ENCODE results near the gene PNMA6F. TPM values are rescaled to one million over a fixed set of nuclear protein-coding genes. Genes with fewer than 3 reads are reported as not detected.
A peak's percentile ranks its signal among the peaks of the same experiment; 100 is the strongest.

The PNMA6F gene
- total RNA-seq (1 to 10 TPM; 1.4 to 3.7 TPM), polyA plus RNA-seq (ENCODE audit: insufficient read length in 2 of 2) (1 to 10 TPM; 7.4 to 8.9 TPM)
- long read RNA-seq, donor 1, partial matches to known transcripts, result 0 of 1 reads
- long read RNA-seq, donor 1, other reads (novel, unspliced or antisense), result 0 of 1 reads
- long read RNA-seq, donor 2, result 0 reads
- long read RNA-seq, donor 3, result 0 reads
- long read RNA-seq, donor 4, result 0 reads

GRCh38 chrX:153321381-153322124 is at the start of gene PNMA6F:
TSS of gene PNMA6F (minus strand) at chrX:153321767. CDS start at chrX:153320674, 1,093 bp downstream.
- Histone ChIP-seq H3K9me3 (ENCODE audit: control insufficient read depth, insufficient read depth, low read length) (peaks cover 1% of the 10 kb centered on the region), H3K27me3 (ENCODE audit: control insufficient read depth, insufficient read depth, low read length) (no peaks in the 10 kb centered on the region), H3K27ac (ENCODE audit: low read depth, low read length) (no peak within 1 kb of the TSS), H3K4me3 (ENCODE audit: low read depth, low read length) (no peak within 1 kb of the TSS), H3K4me1 (ENCODE audit: control insufficient read depth, insufficient read depth, low read length) (peaks cover 5% of the 10 kb centered on the region), H3K36me3 (ENCODE audit: control insufficient read depth, insufficient read depth, low read length) (peaks cover 7% of the 10 kb centered on the region)
- WGBS (ENCODE audit: insufficient coverage), result 32% methylated on average over 32 of the region's 36 CpGs
- peak in 2 of 6 donors; percentile 11 to 75 for DNase-seq (ENCODE audit: low read depth in 4 of 6, low spot score in 6 of 6)

DNA sequence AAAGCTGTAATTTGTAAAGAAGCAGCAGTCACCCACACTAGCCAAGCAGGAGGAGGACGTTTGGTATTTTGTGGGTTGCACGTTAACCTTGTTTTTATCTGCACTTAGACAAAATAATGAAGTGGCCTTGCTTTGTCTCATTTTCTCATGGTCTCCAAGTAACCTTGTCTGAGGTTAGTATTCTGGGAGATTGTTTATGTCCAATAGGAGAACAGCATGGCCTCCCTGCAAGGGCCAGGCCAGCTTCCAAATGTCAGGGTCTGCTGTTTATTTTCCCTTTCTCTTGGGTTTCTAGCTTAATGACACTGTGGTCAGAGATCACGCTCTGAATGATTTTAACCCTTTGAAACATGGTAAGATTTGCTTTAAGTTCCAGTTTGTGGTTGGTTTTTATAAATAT is 49.7 kb upstream of the PNMA6F start:
- no CpG with 5 or more reads among the region's 3 CpGs for WGBS (ENCODE audit: insufficient coverage)

GRCh38 chrX:153370293-153371055 is 48.9 kb upstream of the PNMA6F start:
- no peak for DNase-seq (ENCODE audit: low read depth in 4 of 6, low spot score in 6 of 6)
- no peaks in the 10 kb centered on the region for H3K27me3 ChIP-seq (ENCODE audit: control insufficient read depth, insufficient read depth, low read length)
- H3K4me3 ChIP-seq (ENCODE audit: low read depth, low read length), result no peak overlapping the region
- WGBS (ENCODE audit: insufficient coverage), result 83% methylated on average over 2 of the region's 8 CpGs
- peaks cover 2% of the 10 kb centered on the region for H3K9me3 ChIP-seq (ENCODE audit: control insufficient read depth, insufficient read depth, low read length)
- peaks cover 4% of the 10 kb centered on the region for H3K4me1 ChIP-seq (ENCODE audit: control insufficient read depth, insufficient read depth, low read length)
- H3K27ac ChIP-seq (ENCODE audit: low read depth, low read length), result peak overlapping the region; percentile 40
- H3K36me3 ChIP-seq (ENCODE audit: control insufficient read depth, insufficient read depth, low read length), result no peaks in the 10 kb centered on the region

More for the DNA sequence above, 49.7 kb upstream of the PNMA6F start:
- Histone ChIP-seq H3K4me3 (ENCODE audit: low read depth, low read length) (no peak overlapping the region), H3K9me3 (ENCODE audit: control insufficient read depth, insufficient read depth, low read length) (peaks cover 2% of the 10 kb centered on the region), H3K36me3 (ENCODE audit: control insufficient read depth, insufficient read depth, low read length) (no peaks in the 10 kb centered on the region), H3K4me1 (ENCODE audit: control insufficient read depth, insufficient read depth, low read length) (peaks cover 8% of the 10 kb centered on the region), H3K27ac (ENCODE audit: low read depth, low read length) (peak overlapping the region; percentile 40), H3K27me3 (ENCODE audit: control insufficient read depth, insufficient read depth, low read length) (no peaks in the 10 kb centered on the region)
- peak in 1 of 6 donors; percentile 35 for DNase-seq (ENCODE audit: low read depth in 4 of 6, low spot score in 6 of 6)

DNA sequence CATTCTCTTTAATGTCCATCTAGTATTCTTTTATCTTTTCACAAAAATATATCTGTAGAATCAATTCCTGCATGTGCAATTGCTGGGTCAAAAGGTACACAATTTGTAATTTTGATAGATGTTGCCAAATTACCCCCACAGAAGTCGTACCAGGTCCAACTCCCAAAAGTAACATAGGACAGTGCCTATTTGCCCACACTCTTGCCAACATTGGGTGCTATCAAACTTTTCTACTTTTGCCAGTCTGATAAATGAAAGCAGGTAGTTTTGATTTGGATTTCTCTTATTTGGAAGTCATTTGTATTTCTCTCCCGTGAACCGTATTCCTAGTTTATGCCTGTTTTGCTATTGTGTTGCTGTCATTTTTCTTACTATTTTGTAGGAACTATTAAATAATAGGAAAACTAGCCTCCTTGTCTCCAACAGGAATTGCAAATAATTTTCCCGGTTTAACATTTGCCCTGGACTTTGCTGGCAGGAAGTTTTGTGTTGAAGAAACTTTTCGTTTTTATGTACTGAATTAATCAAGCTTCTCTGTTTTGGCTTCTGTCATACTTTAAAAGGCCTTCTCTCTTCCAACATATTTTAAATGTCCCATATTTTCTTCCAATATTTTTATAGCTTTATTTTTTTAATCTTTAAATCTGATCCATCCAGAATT is 45.4 kb upstream of the PNMA6F start:
- no peak for DNase-seq (ENCODE audit: low read depth in 4 of 6, low spot score in 6 of 6)
- WGBS (ENCODE audit: insufficient coverage), result no CpG with 5 or more reads among the region's 5 CpGs
- no peaks in the 10 kb centered on the region for H3K27me3 ChIP-seq (ENCODE audit: control insufficient read depth, insufficient read depth, low read length)

GRCh38 chrX:153366119-153366518 is 44.6 kb upstream of the PNMA6F start:
- no peaks in the 10 kb centered on the region for H3K4me1 ChIP-seq (ENCODE audit: control insufficient read depth, insufficient read depth, low read length)
- no peaks in the 10 kb centered on the region for H3K36me3 ChIP-seq (ENCODE audit: control insufficient read depth, insufficient read depth, low read length)
- H3K27ac ChIP-seq (ENCODE audit: low read depth, low read length), result no peak overlapping the region
- no peaks in the 10 kb centered on the region for H3K27me3 ChIP-seq (ENCODE audit: control insufficient read depth, insufficient read depth, low read length)
- H3K4me3 ChIP-seq (ENCODE audit: low read depth, low read length), result no peak overlapping the region
- DNase-seq (ENCODE audit: low read depth in 4 of 6, low spot score in 6 of 6), result no peak
- 73% methylated on average over 3 of the region's 3 CpGs for WGBS (ENCODE audit: insufficient coverage)
- H3K9me3 ChIP-seq (ENCODE audit: control insufficient read depth, insufficient read depth, low read length), result peaks cover 2% of the 10 kb centered on the region

More for the DNA sequence above, 45.4 kb upstream of the PNMA6F start:
- no peaks in the 10 kb centered on the region for H3K4me1 ChIP-seq (ENCODE audit: control insufficient read depth, insufficient read depth, low read length)
- no peaks in the 10 kb centered on the region for H3K36me3 ChIP-seq (ENCODE audit: control insufficient read depth, insufficient read depth, low read length)
- peaks cover 2% of the 10 kb centered on the region for H3K9me3 ChIP-seq (ENCODE audit: control insufficient read depth, insufficient read depth, low read length)
- H3K27ac ChIP-seq (ENCODE audit: low read depth, low read length), result no peak overlapping the region
- H3K4me3 ChIP-seq (ENCODE audit: low read depth, low read length), result no peak overlapping the region

GRCh38 chrX:153365670-153366069 is 44.1 kb upstream of the PNMA6F start:
- Histone ChIP-seq H3K9me3 (ENCODE audit: control insufficient read depth, insufficient read depth, low read length) (peaks cover 2% of the 10 kb centered on the region), H3K27me3 (ENCODE audit: control insufficient read depth, insufficient read depth, low read length) (no peaks in the 10 kb centered on the region), H3K27ac (ENCODE audit: low read depth, low read length) (no peak overlapping the region)

GRCh38 chrX:153361781-153362397 is 40.3 kb upstream of the PNMA6F start:
- Histone ChIP-seq H3K4me3 (ENCODE audit: low read depth, low read length) (no peak overlapping the region), H3K27me3 (ENCODE audit: control insufficient read depth, insufficient read depth, low read length) (no peaks in the 10 kb centered on the region), H3K9me3 (ENCODE audit: control insufficient read depth, insufficient read depth, low read length) (peaks cover 3% of the 10 kb centered on the region), H3K4me1 (ENCODE audit: control insufficient read depth, insufficient read depth, low read length) (no peaks in the 10 kb centered on the region), H3K36me3 (ENCODE audit: control insufficient read depth, insufficient read depth, low read length) (no peaks in the 10 kb centered on the region), H3K27ac (ENCODE audit: low read depth, low read length) (no peak overlapping the region)
- no peak for DNase-seq (ENCODE audit: low read depth in 4 of 6, low spot score in 6 of 6)
- WGBS (ENCODE audit: insufficient coverage), result no CpG with 5 or more reads among the region's 2 CpGs

More at GRCh38 chrX:153365670-153366069, 44.1 kb upstream of the PNMA6F start:
- no peak for DNase-seq (ENCODE audit: low read depth in 4 of 6, low spot score in 6 of 6)
- no peaks in the 10 kb centered on the region for H3K36me3 ChIP-seq (ENCODE audit: control insufficient read depth, insufficient read depth, low read length)
- no CpG with 5 or more reads among the region's 4 CpGs for WGBS (ENCODE audit: insufficient coverage)
- no peak overlapping the region for H3K4me3 ChIP-seq (ENCODE audit: low read depth, low read length)
- H3K4me1 ChIP-seq (ENCODE audit: control insufficient read depth, insufficient read depth, low read length), result no peaks in the 10 kb centered on the region

- Histone ChIP-seq H3K4me3 (ENCODE audit: low read depth, low read length) (no peak overlapping the region), H3K4me1 (ENCODE audit: control insufficient read depth, insufficient read depth, low read length) (peaks cover 6% of the 10 kb centered on the region), H3K27me3 (ENCODE audit: control insufficient read depth, insufficient read depth, low read length) (no peaks in the 10 kb centered on the region), H3K27ac (ENCODE audit: low read depth, low read length) (no peak overlapping the region), H3K9me3 (ENCODE audit: control insufficient read depth, insufficient read depth, low read length) (peaks cover 5% of the 10 kb centered on the region), H3K36me3 (ENCODE audit: control insufficient read depth, insufficient read depth, low read length) (peaks cover 5% of the 10 kb centered on the region)
- whole genome bisulfite sequencing (ENCODE audit: insufficient coverage), result no CpG with 5 or more reads among the region's 1 CpG
- DNase-seq (ENCODE audit: low read depth in 4 of 6, low spot score in 6 of 6), result no peak
These were observed 36.3 kb upstream of the PNMA6F start for GRCh38 chrX:153357877-153358276.

DNA sequence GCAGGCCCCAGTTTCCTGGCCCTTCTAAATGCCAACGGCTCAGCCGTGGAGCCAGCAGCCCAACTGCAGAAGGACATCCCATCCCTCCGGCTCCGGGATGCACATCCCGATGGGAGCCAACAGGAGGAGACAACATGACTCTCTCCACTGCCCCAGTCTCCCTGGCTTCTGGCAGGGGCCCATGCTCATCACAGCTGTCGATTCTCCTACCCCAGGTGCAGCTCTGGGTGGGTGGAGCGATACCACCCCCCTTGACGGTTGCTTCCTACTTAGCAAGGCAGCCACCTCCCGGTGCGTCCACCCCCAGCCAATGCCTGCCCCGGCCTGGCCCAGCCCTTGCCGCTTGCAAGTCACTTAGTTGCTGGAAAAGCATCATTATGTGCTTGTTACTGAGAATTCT is 31.8 kb upstream of the PNMA6F start:
- H3K4me3 ChIP-seq (ENCODE audit: low read depth, low read length), result no peak overlapping the region
- no peak for DNase-seq (ENCODE audit: low read depth in 4 of 6, low spot score in 6 of 6)
- H3K27ac ChIP-seq (ENCODE audit: low read depth, low read length), result no peak overlapping the region
- peaks cover 4% of the 10 kb centered on the region for H3K9me3 ChIP-seq (ENCODE audit: control insufficient read depth, insufficient read depth, low read length)
- 74% methylated on average over 12 of the region's 12 CpGs for WGBS (ENCODE audit: insufficient coverage)
- peaks cover 15% of the 10 kb centered on the region for H3K36me3 ChIP-seq (ENCODE audit: control insufficient read depth, insufficient read depth, low read length)
- peaks cover 6% of the 10 kb centered on the region for H3K4me1 ChIP-seq (ENCODE audit: control insufficient read depth, insufficient read depth, low read length)
- H3K27me3 ChIP-seq (ENCODE audit: control insufficient read depth, insufficient read depth, low read length), result no peaks in the 10 kb centered on the region
